Liver (tissue), 9 donors: ENCODE results near the gene HSD17B13. TPM values are rescaled to one million over a fixed set of nuclear protein-coding genes. Genes with fewer than 3 reads are reported as not detected.
"Not testable (repeated sequence)": the region's sequence is repeated elsewhere in the genome, so short reads cannot be mapped to it uniquely, and the experiment has no call there.

ENCODE experiments used
- DNase-seq: peaks from one replicate; pipeline ENCODE4 v3.0.0-alpha.2; 2017; ENCODE audit warnings: low spot score
- H3K27ac ChIP-seq, 2 donors: one replicate each; pipeline ENCODE4 v1.7.0; 2013; ENCODE audit warnings: inconsistent platforms in 2 of 2, low read length in 2 of 2, control low read depth in 1 of 2, low read depth in 1 of 2, mild to moderate bottlenecking in 1 of 2
- H3K27me3 ChIP-seq, 4 donors: one replicate each; pipeline versions ENCODE4 v1.6.1 to v1.7.0; 2013; ENCODE audit warnings: low read length in 3 of 4, inconsistent platforms in 1 of 4, mild to moderate bottlenecking in 1 of 4, moderate library complexity in 1 of 4; ENCODE audit not compliant: control insufficient read depth in 4 of 4, insufficient read depth in 4 of 4
- H3K36me3 ChIP-seq, 4 donors: one replicate each; pipeline versions ENCODE4 v1.6.1 to v1.7.0; 2013; ENCODE audit warnings: low read length in 3 of 4, mild to moderate bottlenecking in 3 of 4, low read depth in 1 of 4, moderate library complexity in 1 of 4; ENCODE audit not compliant: control insufficient read depth in 4 of 4, insufficient read depth in 3 of 4
- H3K4me1 ChIP-seq, 4 donors: one replicate each; pipeline versions ENCODE4 v1.6.1 to v1.7.0; 2013; ENCODE audit warnings: low read length in 3 of 4, mild to moderate bottlenecking in 3 of 4, moderate library complexity in 1 of 4; ENCODE audit not compliant: control insufficient read depth in 4 of 4, insufficient read depth in 4 of 4
- H3K4me3 ChIP-seq, 3 donors: one replicate each; pipeline versions ENCODE4 v1.6.1 to v1.7.0; 2013; ENCODE audit warnings: low read length in 3 of 3, control low read depth in 1 of 3, low read depth in 1 of 3, mild to moderate bottlenecking in 1 of 3
- H3K9ac ChIP-seq, 2 donors: one replicate each; pipeline ENCODE4 v1.7.0; 2013; ENCODE audit warnings: low read length in 2 of 2, mild to moderate bottlenecking in 2 of 2, moderate library complexity in 2 of 2, control low read depth in 1 of 2, low read depth in 1 of 2
- H3K9me3 ChIP-seq, 4 donors: one replicate each; pipeline versions ENCODE4 v1.6.1 to v1.7.0; 2013; ENCODE audit warnings: low read length in 3 of 4; ENCODE audit not compliant: control insufficient read depth in 4 of 4
- EGR1 ChIP-seq, 2 donors: IDR thresholded peaks; 2 replicates each; pipeline ENCODE4 v1.6.1; 2016 to 2018; ENCODE audit warnings: antibody characterized with exemption in 2 of 2, low read depth in 2 of 2
- FOXA2 ChIP-seq: IDR thresholded peaks from 2 replicates; pipeline ENCODE4 v1.6.1; 2016; ENCODE audit warnings: antibody characterized with exemption
- GABPA ChIP-seq, 2 donors: IDR thresholded peaks in 1 of 2; conservative IDR thresholded peaks in 1 of 2; 2 replicates each; pipeline ENCODE4 v1.6.1; 2016; ENCODE audit warnings: antibody characterized with exemption in 2 of 2, mild to moderate bottlenecking in 1 of 2, moderate library complexity in 1 of 2
- HNF4G ChIP-seq: IDR thresholded peaks from 2 replicates; pipeline ENCODE4 v1.6.1; 2016; ENCODE audit warnings: antibody characterized with exemption
- RAD21 ChIP-seq, 2 donors: IDR thresholded peaks; 2 replicates each; pipeline ENCODE4 v1.6.1; 2016; ENCODE audit warnings: antibody characterized with exemption in 2 of 2, mild to moderate bottlenecking in 2 of 2
- RXRA ChIP-seq, 2 donors: IDR thresholded peaks; 2 replicates each; pipeline ENCODE4 v1.6.1; 2017 to 2018; ENCODE audit warnings: antibody characterized with exemption in 2 of 2, mild to moderate bottlenecking in 1 of 2
- SP1 ChIP-seq: IDR thresholded peaks from 2 replicates; pipeline ENCODE4 v1.6.1; 2018; ENCODE audit warnings: antibody characterized with exemption, mild to moderate bottlenecking
- TAF1 ChIP-seq: conservative IDR thresholded peaks from 2 replicates; pipeline ENCODE4 v1.6.1; 2016; ENCODE audit warnings: antibody characterized with exemption, mild to moderate bottlenecking
- YY1 ChIP-seq: IDR thresholded peaks from 2 replicates; pipeline ENCODE4 v1.6.1; 2016; ENCODE audit warnings: antibody characterized with exemption, mild to moderate bottlenecking
- whole genome bisulfite sequencing: extraction: QIAGEN DNeasy Blood & Tissue Kit; methylation state at CpG from one replicate; pipeline ENCODE4 v1.1.7; 2013; 5-methylcytosine and 5-hydroxymethylcytosine counted together
- polyA plus RNA-seq, 2 donors: library from polyadenylated mRNA; stranded (reverse) in 1 of 2; unstranded in 1 of 2; fragments of 200-250 nt in 1 of 2; fragments of >200 nt in 1 of 2; fragmentation: Nextera tagmentation in 1 of 2; extraction: Ambion mirVana in 1 of 2; gene quantifications; one replicate each; pipeline versions ENCODE4 v1.2.1 to v1.2.3, GENCODE V29; 2013 to 2015
- total RNA-seq, 2 donors: library from RNA; depleted of rRNA; stranded (reverse); fragments of >200 nt; gene quantifications; one replicate each; pipeline ENCODE4 v1.2.3, GENCODE V29; 2014
- TF ChIP-seq, protein P1 (sequence below): IDR thresholded peaks from 2 replicates; pipeline ENCODE4 v1.6.1; 2016; ENCODE audit warnings: antibody characterized with exemption
- TF ChIP-seq, protein P2 (sequence below): IDR thresholded peaks from 2 replicates; pipeline ENCODE4 v1.6.1; 2016; ENCODE audit warnings: antibody characterized with exemption
- TF ChIP-seq, protein P3 (sequence below): fragments of 150-350 bp; IDR thresholded peaks from 2 replicates; pipeline ENCODE4 v1.5.1; 2017; ENCODE audit warnings: improper control_type of control experiment, low read depth, low read length; ENCODE audit not compliant: missing input control
- donor health status: healthy.
- donor health status: healthy.
- donor health status: healthy.
- donor health status: healthy.
- donor health status: healthy.

The HSD17B13 gene
- total and polyA plus RNA-seq, 4 donors = 0.09 to 61.7 (median 22.8) TPM

DNA sequence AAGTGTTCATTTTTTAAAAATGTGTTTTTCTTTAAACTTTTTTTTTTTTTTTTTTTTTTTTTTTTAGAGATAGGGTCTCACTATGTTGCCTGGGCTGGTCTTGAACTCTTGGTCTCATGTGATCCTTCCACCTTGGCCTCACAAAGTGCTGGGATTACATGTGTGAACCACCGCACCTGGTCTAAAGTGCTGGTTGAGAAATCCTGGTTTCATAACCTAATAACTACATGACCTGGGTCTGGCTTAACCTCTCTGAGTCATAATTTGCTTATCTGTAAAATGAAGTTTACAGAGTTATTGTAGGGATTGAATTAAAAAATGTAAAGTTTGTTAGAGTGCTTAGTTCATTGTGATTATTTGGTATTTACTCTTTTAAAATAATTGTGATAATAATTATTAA is 5.2 kb downstream of the HSD17B13 start (continued):
- TF ChIP-seq RXRA (IDR thresholded peaks at IDR 0.05) = peak; percentile 94
- TF ChIP-seq, protein P1, sequence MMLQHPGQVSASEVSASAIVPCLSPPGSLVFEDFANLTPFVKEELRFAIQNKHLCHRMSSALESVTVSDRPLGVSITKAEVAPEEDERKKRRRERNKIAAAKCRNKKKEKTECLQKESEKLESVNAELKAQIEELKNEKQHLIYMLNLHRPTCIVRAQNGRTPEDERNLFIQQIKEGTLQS = peak; percentile 89
- peak; percentile 91 for TF ChIP-seq HNF4G

DNA sequence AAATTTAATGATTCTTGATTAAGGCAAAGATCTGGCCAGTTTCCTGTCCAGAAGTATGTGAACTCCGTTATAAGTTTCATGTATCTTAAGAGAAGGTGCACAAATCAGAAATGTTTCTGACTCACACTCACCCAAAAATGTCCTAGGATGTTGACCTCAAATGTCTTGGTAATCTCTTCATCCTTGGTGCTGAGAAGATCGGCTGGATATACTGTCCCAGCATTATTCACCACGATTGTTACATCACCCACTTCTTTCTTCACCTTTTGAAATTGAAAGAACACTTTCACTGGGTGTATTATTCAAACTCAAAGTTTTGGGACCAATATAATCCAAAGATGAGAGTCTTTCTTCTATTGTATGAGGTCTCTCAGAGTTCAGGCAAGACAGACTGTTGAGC is 5.7 kb downstream of the HSD17B13 start:
- Histone ChIP-seq H3K27ac (peak overlapping the region; percentile 59 to 89), H3K36me3 (peaks cover 0 to 31% (median 18%) of the 10 kb centered on the region in 4 donors), H3K4me1 (peaks cover 0 to 8% (median 3%) of the 10 kb centered on the region in 4 donors), H3K27me3 (no peaks in the 10 kb centered on the region), H3K9me3 (no peaks in the 10 kb centered on the region), H3K9ac (no peak overlapping the region), H3K4me3 (no peak overlapping the region)
- no peak for DNase-seq
- no peak for TF ChIP-seq EGR1 (IDR thresholded peaks at IDR 0.05; ENCODE audit: low read depth in 2 of 2)
- TF ChIP-seq TAF1 = no peak
- 90% methylated on average over 3 of the region's 3 CpGs for WGBS

- WGBS = 76% methylated on average over 4 of the region's 4 CpGs
- not testable (repeated sequence) for H3K4me1 ChIP-seq, H3K4me3 ChIP-seq, H3K27me3 ChIP-seq, DNase-seq, H3K27ac ChIP-seq, H3K9ac ChIP-seq, H3K9me3 ChIP-seq
- peaks cover 0 to 48% (median 23%) of the 10 kb centered on the region in 4 donors for H3K36me3 ChIP-seq
These were observed 7.7 kb downstream of the HSD17B13 start for GRCh38 chr4:87315000-87315399.

DNA sequence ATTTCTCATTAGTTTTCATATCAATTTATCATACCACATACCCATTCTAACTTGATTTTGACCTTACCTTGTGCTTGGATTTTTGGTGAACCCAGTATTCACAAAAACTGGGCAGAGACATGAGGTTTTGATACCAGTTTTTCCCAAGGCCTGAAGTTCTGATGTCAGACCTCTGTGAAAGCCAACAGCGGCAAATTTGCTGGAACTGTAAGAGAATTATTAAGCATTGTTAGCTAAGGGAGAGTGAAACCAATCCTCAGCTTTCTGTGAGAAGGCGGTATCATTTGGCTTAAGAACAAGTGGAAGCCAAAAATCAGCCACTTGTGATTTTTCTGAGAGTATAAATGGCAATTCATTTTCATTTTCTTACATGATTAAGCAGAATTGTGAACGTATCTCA is 8.9 kb downstream of the HSD17B13 start:
- no peak overlapping the region for H3K9ac ChIP-seq
- peaks cover 0 to 57% (median 26%) of the 10 kb centered on the region in 4 donors for H3K36me3 ChIP-seq
- DNase-seq = no peak
- no peaks in the 10 kb centered on the region for H3K27me3 ChIP-seq
- peak overlapping the region in 1 of 2 donors; percentile 9 for H3K27ac ChIP-seq
- 92% methylated on average over 3 of the region's 3 CpGs for WGBS
- TF ChIP-seq, protein P2, sequence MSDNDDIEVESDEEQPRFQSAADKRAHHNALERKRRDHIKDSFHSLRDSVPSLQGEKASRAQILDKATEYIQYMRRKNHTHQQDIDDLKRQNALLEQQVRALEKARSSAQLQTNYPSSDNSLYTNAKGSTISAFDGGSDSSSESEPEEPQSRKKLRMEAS = no peak
- TF ChIP-seq HNF4G = no peak
- no peak for TF ChIP-seq TAF1
- TF ChIP-seq SP1 = no peak
- no peak for TF ChIP-seq RAD21 (IDR thresholded peaks at IDR 0.05)
- TF ChIP-seq, protein P1 = no peak
- no peak for TF ChIP-seq RXRA (IDR thresholded peaks at IDR 0.05)
- TF ChIP-seq GABPA (IDR thresholded peaks at IDR 0.05 in 1 of 2, conservative IDR thresholded peaks at IDR 0.05 in 1 of 2) = no peak
- no peak for TF ChIP-seq FOXA2
- TF ChIP-seq, protein P3, sequence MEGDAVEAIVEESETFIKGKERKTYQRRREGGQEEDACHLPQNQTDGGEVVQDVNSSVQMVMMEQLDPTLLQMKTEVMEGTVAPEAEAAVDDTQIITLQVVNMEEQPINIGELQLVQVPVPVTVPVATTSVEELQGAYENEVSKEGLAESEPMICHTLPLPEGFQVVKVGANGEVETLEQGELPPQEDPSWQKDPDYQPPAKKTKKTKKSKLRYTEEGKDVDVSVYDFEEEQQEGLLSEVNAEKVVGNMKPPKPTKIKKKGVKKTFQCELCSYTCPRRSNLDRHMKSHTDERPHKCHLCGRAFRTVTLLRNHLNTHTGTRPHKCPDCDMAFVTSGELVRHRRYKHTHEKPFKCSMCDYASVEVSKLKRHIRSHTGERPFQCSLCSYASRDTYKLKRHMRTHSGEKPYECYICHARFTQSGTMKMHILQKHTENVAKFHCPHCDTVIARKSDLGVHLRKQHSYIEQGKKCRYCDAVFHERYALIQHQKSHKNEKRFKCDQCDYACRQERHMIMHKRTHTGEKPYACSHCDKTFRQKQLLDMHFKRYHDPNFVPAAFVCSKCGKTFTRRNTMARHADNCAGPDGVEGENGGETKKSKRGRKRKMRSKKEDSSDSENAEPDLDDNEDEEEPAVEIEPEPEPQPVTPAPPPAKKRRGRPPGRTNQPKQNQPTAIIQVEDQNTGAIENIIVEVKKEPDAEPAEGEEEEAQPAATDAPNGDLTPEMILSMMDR = no peak
- TF ChIP-seq YY1 = no peak
- H3K9me3 ChIP-seq = no peaks in the 10 kb centered on the region
- peaks cover 0 to 3% (median 0%) of the 10 kb centered on the region in 4 donors for H3K4me1 ChIP-seq
- H3K4me3 ChIP-seq = no peak overlapping the region
